H1 (cell line): ENCODE results near the gene SMNDC1. TPM values are rescaled to one million over a fixed set of nuclear protein-coding genes. Genes with fewer than 3 reads are reported as not detected.

Source experiments
- SIRT6 ChIP-seq: IDR thresholded peaks from one replicate; pipeline ENCODE4 v1.7.1; 2012; ENCODE audit warnings: low read length, inconsistent platforms
- polyA plus RNA-seq, 7 experiments: library from polyadenylated mRNA; depleted of rRNA in 3 of 7; stranded (reverse) in 5 of 7; unstranded in 2 of 7; fragments of >200 nt in 5 of 7; fragments of 200-250 nt in 2 of 7; gene quantifications; 1 replicate in 5 of 7; 2 replicates in 1 of 7; 4 replicates in 1 of 7; pipeline versions ENCODE4 v1.2.1 to v1.2.3, GENCODE V29; 2011 to 2013; ENCODE audit warnings: missing spikeins in 2 of 7, mixed read lengths in 2 of 7
- total RNA-seq: library from RNA; stranded (reverse); fragmentation: NEBNext Ultra II Directional; extraction: Animal tissue kit (Norgen Biotek cat#: 25700); gene quantifications from 2 replicates; pipeline ENCODE4 v1.2.1, GENCODE V29; 2021
- TF ChIP-seq, protein P1 (sequence below): fragments of 300-600 bp; sonication (generic); IDR thresholded peaks from 2 replicates; pipeline ENCODE4 v1.7.1; 2012; ENCODE audit warnings: low read length, moderate library complexity, mild to moderate bottlenecking, inconsistent platforms; ENCODE audit not compliant: insufficient replicate concordance

The SMNDC1 gene
- total and polyA plus RNA-seq, 2 of the 8 experiments (the other 6 are each of a cell fraction or from before 2014, with no cell fraction given), result 8.1 to 48.6 TPM

DNA sequence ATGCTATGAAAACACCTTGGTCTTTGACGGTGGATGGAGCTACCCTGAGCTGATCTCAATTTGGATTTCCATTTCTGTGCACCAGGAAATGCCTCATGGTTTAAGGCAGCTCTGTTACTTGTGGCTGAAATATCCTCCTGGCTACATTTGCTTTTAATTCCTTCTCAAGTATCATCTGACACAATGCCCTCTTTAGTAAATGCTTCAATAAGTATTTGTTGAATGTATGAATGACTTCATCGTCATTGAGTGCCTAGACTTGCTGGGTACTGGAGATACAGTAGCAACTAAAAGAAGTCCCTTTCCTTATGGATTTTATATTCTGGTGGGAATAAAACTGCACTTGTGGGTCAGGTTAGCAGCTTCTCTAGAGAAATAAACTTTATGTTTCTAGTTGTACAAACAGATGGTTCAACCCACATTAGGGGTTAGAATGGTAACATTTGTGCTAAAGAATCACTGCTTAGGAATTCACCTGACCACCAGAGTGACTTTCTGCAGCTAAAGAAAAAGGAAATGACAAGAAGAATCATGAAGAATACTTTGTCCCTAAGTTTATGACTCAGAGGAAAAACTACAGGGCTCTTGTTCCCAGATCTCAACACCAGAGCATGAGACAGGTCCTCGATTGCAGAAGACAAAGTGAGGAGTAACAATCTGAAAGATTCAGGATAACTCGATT is 21.8 kb upstream of the SMNDC1 start (continued):
- TF ChIP-seq, protein P1, sequence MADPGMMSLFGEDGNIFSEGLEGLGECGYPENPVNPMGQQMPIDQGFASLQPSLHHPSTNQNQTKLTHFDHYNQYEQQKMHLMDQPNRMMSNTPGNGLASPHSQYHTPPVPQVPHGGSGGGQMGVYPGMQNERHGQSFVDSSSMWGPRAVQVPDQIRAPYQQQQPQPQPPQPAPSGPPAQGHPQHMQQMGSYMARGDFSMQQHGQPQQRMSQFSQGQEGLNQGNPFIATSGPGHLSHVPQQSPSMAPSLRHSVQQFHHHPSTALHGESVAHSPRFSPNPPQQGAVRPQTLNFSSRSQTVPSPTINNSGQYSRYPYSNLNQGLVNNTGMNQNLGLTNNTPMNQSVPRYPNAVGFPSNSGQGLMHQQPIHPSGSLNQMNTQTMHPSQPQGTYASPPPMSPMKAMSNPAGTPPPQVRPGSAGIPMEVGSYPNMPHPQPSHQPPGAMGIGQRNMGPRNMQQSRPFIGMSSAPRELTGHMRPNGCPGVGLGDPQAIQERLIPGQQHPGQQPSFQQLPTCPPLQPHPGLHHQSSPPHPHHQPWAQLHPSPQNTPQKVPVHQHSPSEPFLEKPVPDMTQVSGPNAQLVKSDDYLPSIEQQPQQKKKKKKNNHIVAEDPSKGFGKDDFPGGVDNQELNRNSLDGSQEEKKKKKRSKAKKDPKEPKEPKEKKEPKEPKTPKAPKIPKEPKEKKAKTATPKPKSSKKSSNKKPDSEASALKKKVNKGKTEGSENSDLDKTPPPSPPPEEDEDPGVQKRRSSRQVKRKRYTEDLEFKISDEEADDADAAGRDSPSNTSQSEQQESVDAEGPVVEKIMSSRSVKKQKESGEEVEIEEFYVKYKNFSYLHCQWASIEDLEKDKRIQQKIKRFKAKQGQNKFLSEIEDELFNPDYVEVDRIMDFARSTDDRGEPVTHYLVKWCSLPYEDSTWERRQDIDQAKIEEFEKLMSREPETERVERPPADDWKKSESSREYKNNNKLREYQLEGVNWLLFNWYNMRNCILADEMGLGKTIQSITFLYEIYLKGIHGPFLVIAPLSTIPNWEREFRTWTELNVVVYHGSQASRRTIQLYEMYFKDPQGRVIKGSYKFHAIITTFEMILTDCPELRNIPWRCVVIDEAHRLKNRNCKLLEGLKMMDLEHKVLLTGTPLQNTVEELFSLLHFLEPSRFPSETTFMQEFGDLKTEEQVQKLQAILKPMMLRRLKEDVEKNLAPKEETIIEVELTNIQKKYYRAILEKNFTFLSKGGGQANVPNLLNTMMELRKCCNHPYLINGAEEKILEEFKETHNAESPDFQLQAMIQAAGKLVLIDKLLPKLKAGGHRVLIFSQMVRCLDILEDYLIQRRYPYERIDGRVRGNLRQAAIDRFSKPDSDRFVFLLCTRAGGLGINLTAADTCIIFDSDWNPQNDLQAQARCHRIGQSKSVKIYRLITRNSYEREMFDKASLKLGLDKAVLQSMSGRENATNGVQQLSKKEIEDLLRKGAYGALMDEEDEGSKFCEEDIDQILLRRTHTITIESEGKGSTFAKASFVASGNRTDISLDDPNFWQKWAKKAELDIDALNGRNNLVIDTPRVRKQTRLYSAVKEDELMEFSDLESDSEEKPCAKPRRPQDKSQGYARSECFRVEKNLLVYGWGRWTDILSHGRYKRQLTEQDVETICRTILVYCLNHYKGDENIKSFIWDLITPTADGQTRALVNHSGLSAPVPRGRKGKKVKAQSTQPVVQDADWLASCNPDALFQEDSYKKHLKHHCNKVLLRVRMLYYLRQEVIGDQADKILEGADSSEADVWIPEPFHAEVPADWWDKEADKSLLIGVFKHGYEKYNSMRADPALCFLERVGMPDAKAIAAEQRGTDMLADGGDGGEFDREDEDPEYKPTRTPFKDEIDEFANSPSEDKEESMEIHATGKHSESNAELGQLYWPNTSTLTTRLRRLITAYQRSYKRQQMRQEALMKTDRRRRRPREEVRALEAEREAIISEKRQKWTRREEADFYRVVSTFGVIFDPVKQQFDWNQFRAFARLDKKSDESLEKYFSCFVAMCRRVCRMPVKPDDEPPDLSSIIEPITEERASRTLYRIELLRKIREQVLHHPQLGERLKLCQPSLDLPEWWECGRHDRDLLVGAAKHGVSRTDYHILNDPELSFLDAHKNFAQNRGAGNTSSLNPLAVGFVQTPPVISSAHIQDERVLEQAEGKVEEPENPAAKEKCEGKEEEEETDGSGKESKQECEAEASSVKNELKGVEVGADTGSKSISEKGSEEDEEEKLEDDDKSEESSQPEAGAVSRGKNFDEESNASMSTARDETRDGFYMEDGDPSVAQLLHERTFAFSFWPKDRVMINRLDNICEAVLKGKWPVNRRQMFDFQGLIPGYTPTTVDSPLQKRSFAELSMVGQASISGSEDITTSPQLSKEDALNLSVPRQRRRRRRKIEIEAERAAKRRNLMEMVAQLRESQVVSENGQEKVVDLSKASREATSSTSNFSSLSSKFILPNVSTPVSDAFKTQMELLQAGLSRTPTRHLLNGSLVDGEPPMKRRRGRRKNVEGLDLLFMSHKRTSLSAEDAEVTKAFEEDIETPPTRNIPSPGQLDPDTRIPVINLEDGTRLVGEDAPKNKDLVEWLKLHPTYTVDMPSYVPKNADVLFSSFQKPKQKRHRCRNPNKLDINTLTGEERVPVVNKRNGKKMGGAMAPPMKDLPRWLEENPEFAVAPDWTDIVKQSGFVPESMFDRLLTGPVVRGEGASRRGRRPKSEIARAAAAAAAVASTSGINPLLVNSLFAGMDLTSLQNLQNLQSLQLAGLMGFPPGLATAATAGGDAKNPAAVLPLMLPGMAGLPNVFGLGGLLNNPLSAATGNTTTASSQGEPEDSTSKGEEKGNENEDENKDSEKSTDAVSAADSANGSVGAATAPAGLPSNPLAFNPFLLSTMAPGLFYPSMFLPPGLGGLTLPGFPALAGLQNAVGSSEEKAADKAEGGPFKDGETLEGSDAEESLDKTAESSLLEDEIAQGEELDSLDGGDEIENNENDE, result no peak
- TF ChIP-seq SIRT6, result no peak
